ENCODE measurements around the gene CLCA2. TPM values are rescaled to one million over a fixed set of nuclear protein-coding genes. Genes with fewer than 3 reads are reported as not detected.

The CLCA2 gene
- total RNA-seq, 1 experiment from 2014 or later, result 0.20 TPM

GRCh38 chr1:86396498-86396890 is 27.5 kb upstream of the CLCA2 start:
- no peaks in the 10 kb centered on the region for H3K36me3 ChIP-seq (ENCODE audit: low read depth)
- peak overlapping the region; percentile 95 for H2AFZ ChIP-seq
- no peaks in the 10 kb centered on the region for H4K20me1 ChIP-seq (ENCODE audit: insufficient read depth)
- TF ChIP-seq CTCF (conservative IDR thresholded peaks at IDR 0.05) (no peak), EZH2 (IDR thresholded peaks at IDR 0.05; ENCODE audit: low read depth) (no peak)
- H3K4me1 ChIP-seq (replicated peaks; ENCODE audit: insufficient read depth), result peaks cover 8% of the 10 kb centered on the region; the same call in 1 of the 2 replicates
- H3K27ac ChIP-seq, result peak overlapping the region; percentile 71
- no peaks in the 10 kb centered on the region for H3K27me3 ChIP-seq (ENCODE audit: insufficient read depth, low read depth)
- no peaks in the 10 kb centered on the region for H3K9me3 ChIP-seq (ENCODE audit: insufficient read depth, low read depth)
- intact Hi-C loops (cut with micrococcal nuclease; ENCODE audit: unreplicated experiment), result no loop called here
- ChIA-PET POLR2A (ENCODE audit: unreplicated experiment) (interaction anchor here (0.5 to 1.0 kb wide), 6 partner anchors 12 to 812 kb away, joined by 3 to 8 read pairs (median 5); partner anchors contain the start of gene SH3GLB1), CTCF (interaction anchor here (0.6 to 1.1 kb wide), 3 partner anchors 17 to 1099 kb away, joined by 3 read pairs; no protein-coding TSS in a partner anchor)
- no peaks in the 10 kb centered on the region for H3K9me2 ChIP-seq (ENCODE audit: insufficient read depth)
- peak overlapping the region; percentile 90 for H3K4me2 ChIP-seq
- DNase-seq, result no peak
- no peaks in the 10 kb centered on the region for H3F3A ChIP-seq (ENCODE audit: insufficient read depth, low read depth)
- H3K79me2 ChIP-seq (ENCODE audit: low read depth), result peaks cover 42% of the 10 kb centered on the region
- BruUV-seq (replicated peaks), result TSS peak; percentile 36
- peak overlapping the region; percentile 67 for H3K4me3 ChIP-seq

- H3K79me2 ChIP-seq (ENCODE audit: low read depth), result no peaks in the 10 kb centered on the region
- ChIA-PET POLR2A (ENCODE audit: unreplicated experiment) (no interaction called here), CTCF (no interaction called here)
- intact Hi-C loops (cut with micrococcal nuclease; ENCODE audit: unreplicated experiment), result no loop called here
- H2AFZ ChIP-seq, result no peak overlapping the region
- no peak for DNase-seq
- no peaks in the 10 kb centered on the region for H3K9me3 ChIP-seq (ENCODE audit: insufficient read depth, low read depth)
- BruUV-seq (replicated peaks), result no TSS peak
- H3K4me3 ChIP-seq, result no peak overlapping the region
- H3K36me3 ChIP-seq (ENCODE audit: low read depth), result no peaks in the 10 kb centered on the region
- no peaks in the 10 kb centered on the region for H3K9me2 ChIP-seq (ENCODE audit: insufficient read depth)
- no peak overlapping the region for H3K4me2 ChIP-seq
- H3K27ac ChIP-seq, result no peak overlapping the region
- H4K20me1 ChIP-seq (ENCODE audit: insufficient read depth), result no peaks in the 10 kb centered on the region
- H3F3A ChIP-seq (ENCODE audit: insufficient read depth, low read depth), result no peaks in the 10 kb centered on the region
- H3K4me1 ChIP-seq (replicated peaks; ENCODE audit: insufficient read depth), result peaks cover 9% of the 10 kb centered on the region
- TF ChIP-seq EZH2 (IDR thresholded peaks at IDR 0.05; ENCODE audit: low read depth) (no peak), CTCF (conservative IDR thresholded peaks at IDR 0.05) (no peak)
- no peaks in the 10 kb centered on the region for H3K27me3 ChIP-seq (ENCODE audit: insufficient read depth, low read depth)
Measured at GRCh38 chr1:86409416-86410021, 14.5 kb upstream of the CLCA2 start.

- Histone ChIP-seq H2AFZ (no peak overlapping the region), H3K79me2 (ENCODE audit: low read depth) (no peaks in the 10 kb centered on the region), H3K27me3 (ENCODE audit: insufficient read depth, low read depth) (no peaks in the 10 kb centered on the region), H4K20me1 (ENCODE audit: insufficient read depth) (no peaks in the 10 kb centered on the region), H3K9me2 (ENCODE audit: insufficient read depth) (no peaks in the 10 kb centered on the region), H3K9me3 (ENCODE audit: insufficient read depth, low read depth) (no peaks in the 10 kb centered on the region), H3K36me3 (ENCODE audit: low read depth) (no peaks in the 10 kb centered on the region), H3K4me2 (no peak overlapping the region), H3K4me3 (no peak overlapping the region), H3F3A (ENCODE audit: insufficient read depth, low read depth) (no peaks in the 10 kb centered on the region), H3K4me1 (replicated peaks; ENCODE audit: insufficient read depth) (peaks cover 9% of the 10 kb centered on the region), H3K27ac (no peak overlapping the region)
- TF ChIP-seq CTCF (conservative IDR thresholded peaks at IDR 0.05) (no peak), EZH2 (IDR thresholded peaks at IDR 0.05; ENCODE audit: low read depth) (no peak)
- CTCF ChIA-PET, result interaction anchor here (0.6 kb wide), 1 partner anchor 23 kb away, joined by 3 read pairs; no protein-coding TSS in a partner anchor
- no peak for DNase-seq
- no TSS peak for BruUV-seq (replicated peaks)
- POLR2A ChIA-PET (ENCODE audit: unreplicated experiment), result no interaction called here
- intact Hi-C loops (cut with micrococcal nuclease; ENCODE audit: unreplicated experiment), result no loop called here
Measured at GRCh38 chr1:86410879-86411278, 13.1 kb upstream of the CLCA2 start.

All from PC-9 (cell line).